K562 (cell line): ENCODE data around the gene COL8A2. TPM values are rescaled to one million over a fixed set of nuclear protein-coding genes. Genes with fewer than 3 reads are reported as not detected.

Experiments used
- ADNP ChIP-seq: fragments of 200-800 bp; sonication (Bioruptor generic); IDR thresholded peaks from 2 replicates; pipeline ENCODE4 v1.6.1; 2016; ENCODE audit warnings: missing genetic modification characterization, missing compliant biosample characterization
- BCL6 ChIP-seq: fragments of 250-450 bp; sonication (Bioruptor Pico); IDR thresholded peaks from 2 replicates; pipeline ENCODE4 v1.4.0; 2020
- BRCA1 ChIP-seq, 2 experiments: fragments of 450-650 bp in 1 of 2; sonication (generic) in 1 of 2; formaldehyde crosslinking in 1 of 2; IDR thresholded peaks; 2 replicates each; pipeline versions ENCODE4 v1.5.0 to v1.6.1; 2017 to 2020; ENCODE audit warnings: mild to moderate bottlenecking in 1 of 2, missing genetic modification reagents in 1 of 2
- LARP7 ChIP-seq: fragments of 450-650 bp; IDR thresholded peaks from 2 replicates; pipeline ENCODE4 v1.6.1; 2016
- RBM22 ChIP-seq: fragments of 200-400 bp; formaldehyde crosslinking; IDR thresholded peaks from 2 replicates; pipeline ENCODE4 v1.6.1; 2018; ENCODE audit warnings: low read length, low read depth; ENCODE audit not compliant: poor library complexity, severe bottlenecking
- RBM34 ChIP-seq: fragments of 200-400 bp; formaldehyde crosslinking; IDR thresholded peaks from 2 replicates; pipeline ENCODE4 v1.6.1; 2018; ENCODE audit warnings: low read length, borderline replicate concordance; ENCODE audit not compliant: insufficient read depth
- SMAD4 ChIP-seq: fragments of 250-450 bp; sonication (Bioruptor Pico); conservative IDR thresholded peaks from 2 replicates; pipeline ENCODE4 v1.8.0; 2021; ENCODE audit warnings: inconsistent platforms, mild to moderate bottlenecking, moderate library complexity
- ZBTB8A ChIP-seq: fragments of 450-650 bp; IDR thresholded peaks from 2 replicates; pipeline ENCODE4 v1.6.1; 2018; ENCODE audit warnings: mild to moderate bottlenecking, moderate library complexity; ENCODE audit not compliant: partially characterized antibody
- ZC3H8 ChIP-seq: fragments of 450-650 bp; IDR thresholded peaks from 2 replicates; pipeline ENCODE4 v1.6.1; 2017
- ZNF707 ChIP-seq: fragments of 250-450 bp; sonication (Bioruptor Pico); conservative IDR thresholded peaks from 2 replicates; pipeline ENCODE4 v1.8.0; 2022; ENCODE audit warnings: inconsistent platforms, mild to moderate bottlenecking, moderate library complexity
- ZNF76 ChIP-seq: fragments of 250-450 bp; sonication (Bioruptor Pico); IDR thresholded peaks from 2 replicates; pipeline ENCODE4 v1.4.0; 2020; ENCODE audit warnings: mild to moderate bottlenecking, moderate library complexity, borderline replicate concordance
- ZNF778 ChIP-seq: fragments of 450-650 bp; formaldehyde crosslinking; IDR thresholded peaks from 2 replicates; pipeline ENCODE4 v1.4.0; 2020; ENCODE audit warnings: mild to moderate bottlenecking, moderate library complexity
- polyA plus RNA-seq, 8 experiments: library from polyadenylated mRNA; depleted of rRNA in 4 of 8; stranded (reverse) in 5 of 8; unstranded in 3 of 8; fragments of >200 nt; fragmentation: Nextera tagmentation in 2 of 8; fragmentation: Illumina TruSeq in 1 of 8; extraction: Ambion mirVana in 2 of 8; extraction: Trizol in 1 of 8; gene quantifications; 2 replicates each; pipeline versions ENCODE4 v1.2.1 to v1.2.3, GENCODE V29; 2011 to 2014; ENCODE audit warnings: inconsistent platforms in 1 of 8, missing spikeins in 1 of 8
- total RNA-seq, 7 experiments: library from RNA; depleted of rRNA in 6 of 7; stranded (reverse); fragments of >200 nt in 6 of 7; fragmentation: Illumina TruSeq in 2 of 7; extraction: Trizol in 2 of 7; gene quantifications; 2 replicates each; pipeline versions ENCODE4 v1.2.1 to v1.2.3, GENCODE V29; 2011 to 2021; ENCODE audit warnings: low replicate concordance in 1 of 7
- TF ChIP-seq, protein P1 (sequence below): sonication (generic); formaldehyde crosslinking; IDR thresholded peaks from 2 replicates; pipeline ENCODE4 v1.9.0; 2022; ENCODE audit warnings: mild to moderate bottlenecking, missing genetic modification reagents
- TF ChIP-seq, protein P2 (sequence below): IDR thresholded peaks from 2 replicates; pipeline ENCODE4 v1.6.1; 2014; ENCODE audit warnings: antibody characterized with exemption
- TF ChIP-seq, protein P3 (sequence below), 2 experiments: fragments of 450-650 bp; IDR thresholded peaks; 2 replicates each; pipeline ENCODE4 v1.6.1; 2018; ENCODE audit warnings: mild to moderate bottlenecking in 2 of 2, low read depth in 1 of 2; ENCODE audit not compliant: partially characterized antibody in 2 of 2
- TF ChIP-seq, protein P4 (sequence below): fragments of 200-800 bp; sonication (Bioruptor generic); IDR thresholded peaks from 2 replicates; pipeline ENCODE4 v1.6.1; 2017; ENCODE audit warnings: missing genetic modification characterization, missing compliant biosample characterization

The COL8A2 gene
- total and polyA plus RNA-seq, 9 of the 15 experiments (the other 6 are each of a cell fraction or from before 2014, with no cell fraction given) = 0.03 to 0.14 (median 0.04) TPM; not detected in 5

DNA sequence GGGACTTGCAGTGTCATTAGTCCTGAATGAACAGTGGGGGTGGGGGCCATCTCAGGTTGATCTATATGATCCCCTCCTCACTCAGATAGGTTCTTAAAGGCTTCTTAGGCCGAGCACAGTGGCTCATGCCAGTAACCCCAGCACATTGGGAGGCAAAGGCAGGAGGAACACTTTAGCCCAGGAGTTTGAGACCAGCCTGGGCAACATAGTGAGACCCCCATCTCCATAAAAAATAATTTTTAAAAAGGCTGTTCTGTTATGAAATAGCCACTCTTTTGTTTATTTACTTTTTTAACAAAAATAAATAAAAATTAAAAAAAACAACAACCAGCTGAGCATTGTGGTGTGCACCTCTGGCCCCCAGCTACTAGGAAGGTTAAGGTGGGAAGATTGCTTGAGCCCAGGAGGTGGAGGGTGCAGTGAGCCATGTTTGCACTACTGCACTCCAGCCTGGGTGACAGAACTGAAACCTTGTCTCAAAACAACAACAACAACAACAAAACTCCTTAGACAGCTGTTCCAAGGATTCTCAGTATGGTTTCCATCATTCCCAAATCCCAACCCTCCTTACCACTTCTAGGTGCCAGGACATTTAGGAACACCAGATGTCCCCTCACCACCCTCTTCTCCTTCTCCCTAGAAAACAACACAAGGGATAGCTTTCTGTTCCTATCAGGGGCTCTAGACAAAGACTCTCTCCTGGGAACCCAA lies 26.3 kb upstream of the COL8A2 start (continued):
- TF ChIP-seq, protein P1, sequence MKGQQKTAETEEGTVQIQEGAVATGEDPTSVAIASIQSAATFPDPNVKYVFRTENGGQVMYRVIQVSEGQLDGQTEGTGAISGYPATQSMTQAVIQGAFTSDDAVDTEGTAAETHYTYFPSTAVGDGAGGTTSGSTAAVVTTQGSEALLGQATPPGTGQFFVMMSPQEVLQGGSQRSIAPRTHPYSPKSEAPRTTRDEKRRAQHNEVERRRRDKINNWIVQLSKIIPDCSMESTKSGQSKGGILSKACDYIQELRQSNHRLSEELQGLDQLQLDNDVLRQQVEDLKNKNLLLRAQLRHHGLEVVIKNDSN (CRISPR knock-in tag) = no peak
- TF ChIP-seq, protein P2, sequence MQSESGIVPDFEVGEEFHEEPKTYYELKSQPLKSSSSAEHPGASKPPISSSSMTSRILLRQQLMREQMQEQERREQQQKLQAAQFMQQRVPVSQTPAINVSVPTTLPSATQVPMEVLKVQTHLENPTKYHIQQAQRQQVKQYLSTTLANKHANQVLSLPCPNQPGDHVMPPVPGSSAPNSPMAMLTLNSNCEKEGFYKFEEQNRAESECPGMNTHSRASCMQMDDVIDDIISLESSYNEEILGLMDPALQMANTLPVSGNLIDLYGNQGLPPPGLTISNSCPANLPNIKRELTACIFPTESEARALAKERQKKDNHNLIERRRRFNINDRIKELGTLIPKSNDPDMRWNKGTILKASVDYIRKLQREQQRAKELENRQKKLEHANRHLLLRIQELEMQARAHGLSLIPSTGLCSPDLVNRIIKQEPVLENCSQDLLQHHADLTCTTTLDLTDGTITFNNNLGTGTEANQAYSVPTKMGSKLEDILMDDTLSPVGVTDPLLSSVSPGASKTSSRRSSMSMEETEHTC = no peak
- TF ChIP-seq ZNF707 (CRISPR knock-in tag) (no peak), RBM22 (no peak), ZNF778 (no peak), SMAD4 (CRISPR knock-in tag) (no peak), ZNF76 (CRISPR knock-in tag) (no peak), ADNP (tag) (no peak), LARP7 (no peak), ZC3H8 (no peak), RBM34 (no peak), BCL6 (CRISPR knock-in tag) (no peak), BRCA1 (IDR thresholded peaks at IDR 0.05) (no peak), BRCA1 (CRISPR knock-in tag; IDR thresholded peaks at IDR 0.05) (no peak), ZBTB8A (no peak)
- TF ChIP-seq, protein P3, sequence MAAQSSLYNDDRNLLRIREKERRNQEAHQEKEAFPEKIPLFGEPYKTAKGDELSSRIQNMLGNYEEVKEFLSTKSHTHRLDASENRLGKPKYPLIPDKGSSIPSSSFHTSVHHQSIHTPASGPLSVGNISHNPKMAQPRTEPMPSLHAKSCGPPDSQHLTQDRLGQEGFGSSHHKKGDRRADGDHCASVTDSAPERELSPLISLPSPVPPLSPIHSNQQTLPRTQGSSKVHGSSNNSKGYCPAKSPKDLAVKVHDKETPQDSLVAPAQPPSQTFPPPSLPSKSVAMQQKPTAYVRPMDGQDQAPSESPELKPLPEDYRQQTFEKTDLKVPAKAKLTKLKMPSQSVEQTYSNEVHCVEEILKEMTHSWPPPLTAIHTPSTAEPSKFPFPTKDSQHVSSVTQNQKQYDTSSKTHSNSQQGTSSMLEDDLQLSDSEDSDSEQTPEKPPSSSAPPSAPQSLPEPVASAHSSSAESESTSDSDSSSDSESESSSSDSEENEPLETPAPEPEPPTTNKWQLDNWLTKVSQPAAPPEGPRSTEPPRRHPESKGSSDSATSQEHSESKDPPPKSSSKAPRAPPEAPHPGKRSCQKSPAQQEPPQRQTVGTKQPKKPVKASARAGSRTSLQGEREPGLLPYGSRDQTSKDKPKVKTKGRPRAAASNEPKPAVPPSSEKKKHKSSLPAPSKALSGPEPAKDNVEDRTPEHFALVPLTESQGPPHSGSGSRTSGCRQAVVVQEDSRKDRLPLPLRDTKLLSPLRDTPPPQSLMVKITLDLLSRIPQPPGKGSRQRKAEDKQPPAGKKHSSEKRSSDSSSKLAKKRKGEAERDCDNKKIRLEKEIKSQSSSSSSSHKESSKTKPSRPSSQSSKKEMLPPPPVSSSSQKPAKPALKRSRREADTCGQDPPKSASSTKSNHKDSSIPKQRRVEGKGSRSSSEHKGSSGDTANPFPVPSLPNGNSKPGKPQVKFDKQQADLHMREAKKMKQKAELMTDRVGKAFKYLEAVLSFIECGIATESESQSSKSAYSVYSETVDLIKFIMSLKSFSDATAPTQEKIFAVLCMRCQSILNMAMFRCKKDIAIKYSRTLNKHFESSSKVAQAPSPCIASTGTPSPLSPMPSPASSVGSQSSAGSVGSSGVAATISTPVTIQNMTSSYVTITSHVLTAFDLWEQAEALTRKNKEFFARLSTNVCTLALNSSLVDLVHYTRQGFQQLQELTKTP (IDR thresholded peaks at IDR 0.05; ENCODE audit: low read depth in 1 of 2, partially characterized antibody in 2 of 2) = no peak
- TF ChIP-seq, protein P4, sequence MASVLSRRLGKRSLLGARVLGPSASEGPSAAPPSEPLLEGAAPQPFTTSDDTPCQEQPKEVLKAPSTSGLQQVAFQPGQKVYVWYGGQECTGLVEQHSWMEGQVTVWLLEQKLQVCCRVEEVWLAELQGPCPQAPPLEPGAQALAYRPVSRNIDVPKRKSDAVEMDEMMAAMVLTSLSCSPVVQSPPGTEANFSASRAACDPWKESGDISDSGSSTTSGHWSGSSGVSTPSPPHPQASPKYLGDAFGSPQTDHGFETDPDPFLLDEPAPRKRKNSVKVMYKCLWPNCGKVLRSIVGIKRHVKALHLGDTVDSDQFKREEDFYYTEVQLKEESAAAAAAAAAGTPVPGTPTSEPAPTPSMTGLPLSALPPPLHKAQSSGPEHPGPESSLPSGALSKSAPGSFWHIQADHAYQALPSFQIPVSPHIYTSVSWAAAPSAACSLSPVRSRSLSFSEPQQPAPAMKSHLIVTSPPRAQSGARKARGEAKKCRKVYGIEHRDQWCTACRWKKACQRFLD (CRISPR knock-in tag) = no peak
